Left cardiac atrium (tissue), 4 donors: ENCODE data around the gene CCDC70. TPM values are rescaled to one million over a fixed set of nuclear protein-coding genes. Genes with fewer than 3 reads are reported as not detected.
"Not testable (repeated sequence)": the region's sequence is repeated elsewhere in the genome, so short reads cannot be mapped to it uniquely, and the experiment has no call there.

Experiments
- ATAC-seq, 2 donors: fragments of 200-7000 bp; cut with Tn5 transposase; one replicate each; pipeline ENCODE4 v1.9.1; 2020; ENCODE audit warnings: mild to moderate bottlenecking in 2 of 2, moderate library complexity in 2 of 2
- DNase-seq: peaks from one replicate; pipeline ENCODE4 v3.0.0-alpha.2; 2020
- intact Hi-C, 2 donors: fragments of 100-400 bp; cut with DNase I; formaldehyde crosslinking; loops; one replicate each; pipeline versions ENCODE4 v1.14.1 to v1.15.1; 2022 to 2023
- total RNA-seq, 2 donors: library from RNA; stranded (reverse); fragmentation: NEBNext Ultra II Directional; extraction: Animal tissue kit (Norgen Biotek cat#: 25700); gene quantifications; one replicate each; pipeline ENCODE4 v1.2.1, GENCODE V29; 2021
- donor health status: DM: no; HTN: yes; CAD: no.
- donor health status: DM: no; HTN: yes; CAD: no; lungs with severe emphysema.
- donor health status: DM: yes; HTN: yes; CAD: no.
- donor health status: Dilated cardiomyopathy.

Gene CCDC70
- total RNA-seq, 2 donors from 2014 or later, result not detected

DNA sequence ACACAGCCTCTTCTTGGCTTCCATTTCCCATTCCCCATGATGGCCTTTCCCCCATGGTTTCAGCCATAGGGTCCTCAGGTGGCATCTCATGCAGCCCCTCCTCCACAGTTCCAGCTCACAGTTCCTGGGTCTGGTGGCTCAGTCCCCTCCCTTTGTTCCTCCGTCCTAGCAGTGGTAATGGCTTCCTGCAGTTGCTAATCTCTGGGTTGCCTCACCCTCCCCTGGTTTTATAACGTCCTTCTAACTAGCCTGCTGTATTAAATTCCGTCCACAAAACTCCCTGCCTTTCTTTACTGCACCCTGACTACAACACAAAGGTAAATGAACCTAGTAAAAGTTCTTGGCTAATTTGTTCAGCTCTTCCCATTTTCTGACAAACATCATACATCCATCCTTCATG lies 30.9 kb downstream of the CCDC70 start:
- no peak for DNase-seq
- ATAC-seq, result no peak
- intact Hi-C loops, result loop anchor here (10.0 kb wide), 2 partner anchors 112 to 232 kb away; partner anchors contain the start of gene NEK5 (in 1 of the 2)

- intact Hi-C loops, result loop anchor here (10.0 kb wide), 2 partner anchors 111 to 231 kb away; partner anchors contain the start of gene NEK5 (in 1 of the 2)
- ATAC-seq, result no peak
- DNase-seq, result no peak
Observed at GRCh38 chr13:51894239-51894638, 32.5 kb downstream of the CCDC70 start.

- peak; percentile 85 to 89 for ATAC-seq
- intact Hi-C loops, result loop anchor here (2.0 to 10.0 kb wide), 3 partner anchors 109 to 231 kb away; partner anchors contain the start of gene NEK5 (in 1 of the 2)
- peak; percentile 48 for DNase-seq
Observed at GRCh38 chr13:51895906-51896888, 34.4 kb downstream of the CCDC70 start.

- intact Hi-C loops, result no loop called here
- no peak for ATAC-seq
- DNase-seq, result no peak
Observed at GRCh38 chr13:51900471-51900870, 38.7 kb downstream of the CCDC70 start.

- DNase-seq (no peak), ATAC-seq (no peak)
- intact Hi-C loops, result no loop called here
Observed at GRCh38 chr13:51902776-51903175, 41.0 kb downstream of the CCDC70 start.

DNA sequence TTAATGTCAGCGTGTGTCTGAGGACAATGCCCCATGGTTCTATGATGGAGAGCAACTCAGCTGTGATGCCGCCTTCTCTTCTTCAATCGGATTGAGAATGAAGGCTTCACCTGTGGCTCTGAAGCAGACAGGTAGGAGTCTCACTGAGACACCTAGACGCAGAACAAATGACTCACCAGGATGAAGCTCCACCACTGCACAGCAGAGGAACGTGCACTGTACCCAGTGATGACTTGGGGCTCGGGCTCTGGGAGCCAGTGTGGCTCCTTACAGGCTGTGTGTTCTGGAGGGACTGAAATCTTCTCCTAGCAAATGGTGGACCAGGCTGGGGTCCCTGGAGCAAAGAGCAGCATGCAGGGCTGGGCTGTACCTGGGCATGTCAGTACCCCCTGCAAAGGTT lies 44.0 kb downstream of the CCDC70 start:
- ATAC-seq (no peak), DNase-seq (no peak)
- intact Hi-C loops, result no loop called here

- no peak for DNase-seq
- intact Hi-C loops, result no loop called here
- peak; percentile 55 to 66 for ATAC-seq
Observed at GRCh38 chr13:51906581-51906980, 44.8 kb downstream of the CCDC70 start.

DNA sequence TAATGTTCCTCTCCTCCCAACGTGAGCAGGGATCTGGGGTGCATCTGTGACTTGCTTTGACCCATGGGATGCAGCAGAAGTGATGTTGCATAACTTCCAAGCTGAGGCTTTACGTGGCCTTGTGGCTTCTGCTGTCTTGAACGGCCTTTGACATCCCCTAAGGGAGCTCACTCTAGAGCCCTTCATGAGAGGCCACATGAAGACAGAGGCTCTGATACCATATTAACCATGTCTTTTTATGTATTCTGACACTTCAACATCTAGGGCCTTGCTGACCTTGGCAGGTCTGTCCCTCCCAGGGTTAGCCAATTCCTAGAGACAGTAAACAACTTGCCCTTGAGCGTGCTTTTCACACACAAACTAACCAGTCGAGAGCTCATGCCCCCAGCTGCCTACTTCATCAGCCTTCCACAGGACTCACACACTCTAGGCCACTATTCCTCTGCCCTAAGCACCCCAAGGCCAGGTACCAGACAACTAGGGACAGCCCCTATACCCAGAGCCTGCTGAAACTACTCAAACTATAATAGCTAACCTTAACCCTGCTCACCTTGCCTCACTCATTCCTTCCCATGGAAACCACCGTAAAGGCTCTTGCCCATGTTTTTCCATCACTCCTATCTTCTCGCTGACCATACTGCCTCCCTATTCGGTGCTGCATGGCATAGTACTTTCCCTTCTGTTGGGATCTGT lies 45.4 kb downstream of the CCDC70 start:
- ATAC-seq (peak; percentile 11 to 18), DNase-seq (no peak)
- intact Hi-C loops, result no loop called here

- intact Hi-C loops, ATAC-seq: not testable (repeated sequence)
Observed at GRCh38 chr13:51909265-51909664, 47.5 kb downstream of the CCDC70 start.

DNA sequence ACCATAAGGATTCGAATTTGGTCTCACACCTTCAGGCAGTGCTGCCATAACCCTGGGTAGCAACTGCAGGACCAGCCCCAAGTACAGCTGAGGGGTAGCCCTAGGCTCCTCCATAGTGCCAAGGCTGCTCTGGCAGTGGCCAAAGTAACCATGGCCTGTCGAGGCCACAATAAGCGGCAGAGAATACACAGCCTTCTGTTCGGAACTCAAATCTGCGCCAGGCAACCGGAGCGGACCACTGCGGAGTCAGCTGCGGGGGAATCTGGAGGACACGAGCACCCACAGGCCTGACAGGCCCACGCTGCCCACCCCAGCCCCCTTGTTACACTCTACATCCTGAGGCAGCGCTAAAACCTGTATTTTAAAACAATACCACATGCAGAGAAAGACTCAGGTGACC lies 48.7 kb downstream of the CCDC70 start:
- ATAC-seq, result no peak
- no peak for DNase-seq
- intact Hi-C loops, result no loop called here

More at GRCh38 chr13:51909265-51909664, 47.5 kb downstream of the CCDC70 start:
- DNase-seq, result not testable (repeated sequence)

GRCh38 chr13:51912091-51912490 lies 50.3 kb downstream of the CCDC70 start:
- ATAC-seq (peak; percentile 73 to 85), DNase-seq (no peak)
- intact Hi-C loops, result no loop called here

- intact Hi-C loops, result no loop called here
- DNase-seq, result no peak
- no peak for ATAC-seq
Observed at GRCh38 chr13:51912511-51913225, 50.9 kb downstream of the CCDC70 start.

DNA sequence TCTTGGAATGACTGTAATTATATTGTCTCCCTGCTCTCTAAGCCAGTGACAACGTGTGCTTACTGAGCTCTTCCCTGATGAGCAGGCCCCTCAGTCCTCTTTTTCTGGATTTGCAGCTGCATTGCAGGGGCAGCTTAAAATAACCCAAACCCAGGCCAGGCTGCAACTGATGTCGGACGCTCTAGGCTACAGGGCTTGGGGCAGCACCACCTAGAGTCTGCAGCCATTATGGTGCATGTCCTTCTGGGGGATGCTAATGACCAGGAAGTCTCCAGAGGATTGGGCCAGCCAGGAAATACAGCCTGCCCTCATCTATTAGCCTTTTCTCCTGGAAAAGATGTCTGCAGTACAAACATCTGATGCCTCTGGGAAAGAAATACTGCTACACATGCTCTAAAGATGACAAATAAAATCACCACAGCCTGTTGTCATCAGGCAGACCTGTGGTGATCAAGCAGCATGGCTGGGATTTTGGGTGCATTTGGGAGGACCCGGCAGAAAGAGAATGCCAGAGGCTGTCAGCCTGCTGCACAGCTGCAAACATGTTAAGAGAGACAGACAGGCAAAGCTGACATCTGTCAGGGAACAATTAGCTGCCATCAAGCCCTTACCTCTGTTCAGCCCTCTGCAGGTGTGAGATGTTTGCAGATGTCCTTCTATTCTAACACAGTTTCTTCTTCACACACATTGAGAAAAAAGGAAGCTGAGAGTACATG lies 51.8 kb downstream of the CCDC70 start:
- DNase-seq (no peak), ATAC-seq (no peak)
- intact Hi-C loops, result no loop called here

DNA sequence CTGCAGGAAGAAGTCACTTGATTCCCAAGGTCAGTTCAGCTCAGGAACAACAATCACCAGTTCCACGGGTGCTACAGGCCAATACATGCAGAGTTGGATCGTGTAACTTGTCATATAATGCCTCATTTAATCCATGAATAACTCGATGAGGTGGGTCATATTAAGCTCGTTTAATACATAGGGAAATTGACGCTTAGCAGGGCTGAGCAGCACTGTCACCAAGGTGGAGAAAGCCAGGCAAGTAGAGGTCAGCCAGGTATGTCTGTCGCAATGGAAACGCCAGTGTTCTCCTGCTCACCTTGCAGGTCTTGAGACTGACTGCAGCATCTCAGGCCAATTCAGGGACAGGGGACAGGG lies 52.3 kb downstream of the CCDC70 start:
- intact Hi-C loops, result no loop called here
- no peak for DNase-seq
- no peak for ATAC-seq

Other genes starting within 250 kb of the CCDC70 start
- gene DHRS12, start 57.8 kb upstream of the CCDC70 start, total RNA-seq, result 10 to 100 TPM in 1 of 2 donors, 1 to 10 TPM in 1; 9.1 to 13.3 TPM
- gene TMEM272, start 16.8 kb upstream of the CCDC70 start, total RNA-seq, result 1 to 10 TPM in 1 of 2 donors, under 1 TPM in 1; 0.68 to 1.4 TPM
- gene ATP7B, start 149.5 kb downstream of the CCDC70 start, total RNA-seq, result 1 to 10 TPM; 4.7 to 5.9 TPM
- 10 to 100 TPM; 24.9 to 28.9 TPM for gene ALG11, start 150.4 kb downstream of the CCDC70 start, total RNA-seq
- gene UTP14C, start 162.7 kb downstream of the CCDC70 start, total RNA-seq, result 10 to 100 TPM; 13.9 to 14.9 TPM